ENCODE data around the gene TCF3.

Gene TCF3

GRCh38 chr19:1629256-1629808 is 23.1 kb downstream of the TCF3 start:
- DNase-seq: no peak

- DNase-seq: no peak
Observed at GRCh38 chr19:1627194-1627593, 25.2 kb downstream of the TCF3 start.

GRCh38 chr19:1626417-1627010 is 25.9 kb downstream of the TCF3 start:
- no peak for DNase-seq

- DNase-seq: peak; percentile 52
Observed at GRCh38 chr19:1624458-1624857, 28.0 kb downstream of the TCF3 start.

GRCh38 chr19:1622541-1622940 is 29.9 kb downstream of the TCF3 start:
- no peak for DNase-seq

- DNase-seq: no peak
Observed at GRCh38 chr19:1622007-1622406, 30.4 kb downstream of the TCF3 start.

- no peak for DNase-seq
Observed at GRCh38 chr19:1621574-1621973, 30.8 kb downstream of the TCF3 start.

- no peak for DNase-seq
Observed at GRCh38 chr19:1621021-1621420, 31.4 kb downstream of the TCF3 start.

GRCh38 chr19:1620502-1620901 is 31.9 kb downstream of the TCF3 start:
- no peak for DNase-seq

GRCh38 chr19:1619703-1620102 is 32.7 kb downstream of the TCF3 start:
- no peak for DNase-seq

- DNase-seq: no peak
Observed at GRCh38 chr19:1619094-1619439, 33.3 kb downstream of the TCF3 start.

- peak; percentile 39 for DNase-seq
Observed at GRCh38 chr19:1618157-1619093, 34.0 kb downstream of the TCF3 start.

- DNase-seq: no peak
Observed at GRCh38 chr19:1616875-1617274, 35.5 kb downstream of the TCF3 start.

GRCh38 chr19:1616396-1616795 is 36.0 kb downstream of the TCF3 start:
- no peak for DNase-seq

GRCh38 chr19:1615156-1615765 is 37.2 kb downstream of the TCF3 start:
- DNase-seq: no peak

GRCh38 chr19:1613808-1614570 is 38.4 kb downstream of the TCF3 start:
- DNase-seq: no peak

- DNase-seq: no peak
Observed at GRCh38 chr19:1613146-1613545, 39.3 kb downstream of the TCF3 start.

GRCh38 chr19:1612114-1613086 is 40.0 kb downstream of the TCF3 start:
- no peak for DNase-seq

- DNase-seq: no peak
Observed at GRCh38 chr19:1611353-1611752, 41.1 kb downstream of the TCF3 start.

- DNase-seq: no peak
Observed at GRCh38 chr19:1610579-1610978, 41.8 kb downstream of the TCF3 start.

GRCh38 chr19:1609680-1610474 is 42.5 kb downstream of the TCF3 start:
- no peak for DNase-seq

All from activated CD4-positive, alpha-beta T cell treated with anti-CD3 and anti-CD28 coated beads, Interleukin-10, Interleukin-2, amounts not matched to agents 100 ng/mL and 50 ng/mL, durations not matched to agents 16 hours and 8 hours (primary cell).